ENCODE data around the gene CCND3. TPM values are rescaled to one million over a fixed set of nuclear protein-coding genes. Genes with fewer than 3 reads are reported as not detected.

Gene CCND3
- total RNA-seq = 26.7 and 27.3 TPM in 2 replicates

DNA sequence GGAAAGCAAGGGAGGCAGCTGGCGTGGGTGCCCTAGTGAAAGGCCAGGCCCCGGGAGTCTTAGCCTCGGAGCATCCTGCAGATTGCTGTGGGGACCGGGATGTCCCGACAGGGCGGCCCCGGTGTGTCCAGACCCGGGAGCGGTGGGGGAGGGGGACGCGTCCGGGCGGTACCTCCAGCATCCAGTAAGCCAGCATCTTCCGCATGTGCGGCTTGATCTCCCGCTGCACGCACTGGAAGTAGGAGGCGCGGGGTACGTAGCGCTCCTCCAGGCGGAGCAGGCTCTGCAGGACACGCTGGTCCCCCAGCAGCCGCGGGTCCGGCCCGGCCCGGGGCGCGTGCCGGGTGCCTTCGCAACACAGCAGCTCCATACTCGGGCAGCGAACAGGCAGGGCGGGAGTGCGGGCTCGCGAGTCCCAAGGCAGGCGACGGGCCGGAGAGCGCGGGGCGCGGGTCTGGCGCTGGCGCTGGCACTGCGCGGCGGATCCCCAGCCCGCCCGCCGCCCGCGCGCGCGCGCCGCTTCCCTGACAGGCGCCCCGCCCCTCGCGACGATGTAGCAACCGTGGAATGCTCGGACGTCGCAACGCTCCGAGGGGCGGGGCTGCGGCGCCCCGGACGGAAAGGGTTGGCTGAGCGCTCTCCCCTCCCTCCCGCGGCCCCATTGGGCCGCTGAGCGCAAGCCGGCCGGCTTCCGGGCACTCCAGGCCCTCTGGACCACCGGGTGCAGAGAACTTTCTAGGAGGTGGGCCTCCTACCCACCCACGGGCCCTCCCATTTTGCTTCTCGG is at the start of gene CCND3:
Gene CCND3, minus strand, starts transcription at position 529 of the 787 bp plus-strand sequence. Its CDS starts 159 bp downstream, at position 370.

DNA sequence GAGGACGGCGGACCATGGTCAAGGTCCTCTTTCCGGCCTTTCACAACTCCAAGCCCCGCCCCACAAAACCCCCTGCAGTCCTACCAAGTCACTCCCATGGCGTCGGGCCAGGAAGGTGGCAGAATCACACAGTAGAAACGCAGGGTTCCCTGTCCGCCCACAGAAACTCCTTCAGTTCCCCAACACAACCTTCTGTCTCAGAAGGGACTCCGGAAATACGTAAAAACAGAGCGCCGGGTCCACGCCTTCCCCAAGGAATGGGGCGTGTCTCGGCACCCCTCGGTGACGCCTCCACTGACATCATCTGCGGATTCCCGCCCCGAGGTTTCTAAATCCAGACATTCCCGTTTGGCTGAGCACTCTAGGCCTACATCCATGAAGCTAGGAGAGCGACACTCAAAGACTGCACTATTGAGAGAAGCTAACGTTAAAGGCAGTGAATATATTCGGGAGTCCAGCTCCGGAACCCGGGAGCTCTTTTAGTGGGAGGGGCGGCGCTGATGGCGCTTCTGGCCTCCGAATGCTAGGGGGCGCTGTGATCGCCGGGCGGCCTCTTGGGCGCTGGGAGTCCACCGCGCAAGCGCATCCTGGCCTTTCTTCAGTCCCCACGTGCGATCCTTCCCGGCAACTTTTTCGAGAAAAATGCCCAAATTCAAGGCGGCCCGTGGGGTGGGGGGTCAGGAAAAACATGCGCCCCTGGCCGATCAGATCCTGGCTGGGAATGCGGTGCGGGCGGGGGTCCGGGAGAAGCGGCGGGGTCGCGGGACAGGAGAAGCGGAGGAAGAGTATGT is 20.5 kb downstream of the CCND3 start, which contains the start of the genes BYSL and MED20:
Gene BYSL, plus strand, starts transcription at position 579 of the 791 bp plus-strand sequence. Its CDS starts 64 bp downstream, at position 643.
Gene MED20, minus strand, starts transcription at position 219 of the 791 bp plus-strand sequence. Its CDS starts 121 bp downstream, at position 98.

DNA sequence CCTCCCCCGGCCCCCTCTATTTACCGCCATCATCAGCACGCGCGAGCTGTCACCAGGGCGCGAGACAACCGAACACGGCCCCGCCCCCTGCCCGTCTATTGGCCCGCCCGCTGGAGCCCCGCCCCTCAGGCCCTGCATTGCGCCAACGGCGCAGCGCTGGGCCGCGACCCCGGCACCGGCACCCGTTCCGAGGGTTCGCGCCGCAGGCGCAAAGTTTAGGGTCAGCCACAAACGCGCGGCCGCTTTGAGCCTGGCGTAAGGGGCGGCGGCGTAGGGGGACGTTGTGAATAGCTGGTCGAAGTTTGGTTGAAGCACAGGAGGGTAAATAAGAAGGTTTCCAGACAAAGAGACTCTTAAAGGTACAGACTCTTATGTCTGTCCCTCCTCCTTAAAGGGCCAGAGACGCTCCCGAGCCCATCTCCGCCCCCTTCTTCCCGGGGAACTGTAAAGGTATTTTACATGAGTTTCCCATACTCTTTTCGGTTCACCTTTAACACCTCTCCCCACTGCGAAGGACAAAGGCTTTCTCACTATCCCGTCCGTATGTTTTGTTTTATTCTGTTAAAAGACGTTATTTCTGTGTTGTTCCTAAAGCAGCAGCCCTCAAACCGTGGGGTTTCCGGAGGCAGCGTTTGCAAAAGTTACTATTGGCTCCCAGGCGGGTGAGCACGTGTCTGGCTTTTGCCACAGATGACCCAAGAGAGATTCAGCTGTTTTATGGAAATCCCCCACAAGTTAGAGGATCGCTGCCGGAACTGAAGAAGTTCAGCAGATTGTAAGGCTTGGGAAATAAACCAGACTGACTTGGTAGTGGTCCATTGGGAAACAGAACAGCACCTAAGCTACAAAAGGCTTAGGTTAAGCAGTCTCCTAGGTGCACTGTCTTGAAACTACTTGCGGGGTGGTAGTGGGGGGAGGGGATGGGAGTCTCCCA is 46.0 kb downstream of the CCND3 start, which contains the start of gene USP49:
Gene USP49, minus strand, starts transcription at position 76 of the 934 bp plus-strand sequence. CDS start 88,392 bp downstream, outside the sequence.

Small RNA genes lying within 50 kb of the gene (small RNA-seq; reads per million reads assigned to genes)
- gene RF00019 = not detected

Other genes with a start within 250 kb of the CCND3 start
- gene TFEB, start 206.2 kb downstream of the CCND3 start, total RNA-seq = 8.1 and 9.2 TPM in 2 replicates
- gene PGC, start 194.4 kb downstream of the CCND3 start, total RNA-seq = not detected in 2 replicates
- gene FRS3, start 161.9 kb downstream of the CCND3 start, total RNA-seq = 1.5 and 2.8 TPM in 2 replicates
- gene PRICKLE4, start 161.0 kb downstream of the CCND3 start, total RNA-seq = not detected in 2 replicates
- 37.8 and 60.1 TPM in 2 replicates for gene TOMM6, start 154.1 kb downstream of the CCND3 start, total RNA-seq
- 2.8 and 3.7 TPM in 2 replicates for gene USP49, start 46.4 kb downstream of the CCND3 start, total RNA-seq
- 34.7 and 39.1 TPM in 2 replicates for gene MED20, start 20.7 kb downstream of the CCND3 start, total RNA-seq
- 10.1 and 17.0 TPM in 2 replicates for gene BYSL, start 20.3 kb downstream of the CCND3 start, total RNA-seq
- gene TAF8, start 108.7 kb upstream of the CCND3 start, total RNA-seq = 13.7 and 15.3 TPM in 2 replicates
- gene C6orf132, start 200.8 kb upstream of the CCND3 start, total RNA-seq = 1.5 and 2.6 TPM in 2 replicates
- gene GUCA1A, start 231.6 kb upstream of the CCND3 start, total RNA-seq = 0.24 TPM in 1 of 2 replicates, not detected in the other